ELR (cell line): ENCODE measurements around the gene RBM17.
"Not testable (repeated sequence)": the region's sequence is repeated elsewhere in the genome, so short reads cannot be mapped to it uniquely, and the experiment has no call there.

Experiments used
- DNase-seq: peaks from one replicate; pipeline ENCODE4 v3.0.0-alpha.2; 2015; ENCODE audit warnings: low read depth

The RBM17 gene, protein sequence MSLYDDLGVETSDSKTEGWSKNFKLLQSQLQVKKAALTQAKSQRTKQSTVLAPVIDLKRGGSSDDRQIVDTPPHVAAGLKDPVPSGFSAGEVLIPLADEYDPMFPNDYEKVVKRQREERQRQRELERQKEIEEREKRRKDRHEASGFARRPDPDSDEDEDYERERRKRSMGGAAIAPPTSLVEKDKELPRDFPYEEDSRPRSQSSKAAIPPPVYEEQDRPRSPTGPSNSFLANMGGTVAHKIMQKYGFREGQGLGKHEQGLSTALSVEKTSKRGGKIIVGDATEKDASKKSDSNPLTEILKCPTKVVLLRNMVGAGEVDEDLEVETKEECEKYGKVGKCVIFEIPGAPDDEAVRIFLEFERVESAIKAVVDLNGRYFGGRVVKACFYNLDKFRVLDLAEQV

DNA sequence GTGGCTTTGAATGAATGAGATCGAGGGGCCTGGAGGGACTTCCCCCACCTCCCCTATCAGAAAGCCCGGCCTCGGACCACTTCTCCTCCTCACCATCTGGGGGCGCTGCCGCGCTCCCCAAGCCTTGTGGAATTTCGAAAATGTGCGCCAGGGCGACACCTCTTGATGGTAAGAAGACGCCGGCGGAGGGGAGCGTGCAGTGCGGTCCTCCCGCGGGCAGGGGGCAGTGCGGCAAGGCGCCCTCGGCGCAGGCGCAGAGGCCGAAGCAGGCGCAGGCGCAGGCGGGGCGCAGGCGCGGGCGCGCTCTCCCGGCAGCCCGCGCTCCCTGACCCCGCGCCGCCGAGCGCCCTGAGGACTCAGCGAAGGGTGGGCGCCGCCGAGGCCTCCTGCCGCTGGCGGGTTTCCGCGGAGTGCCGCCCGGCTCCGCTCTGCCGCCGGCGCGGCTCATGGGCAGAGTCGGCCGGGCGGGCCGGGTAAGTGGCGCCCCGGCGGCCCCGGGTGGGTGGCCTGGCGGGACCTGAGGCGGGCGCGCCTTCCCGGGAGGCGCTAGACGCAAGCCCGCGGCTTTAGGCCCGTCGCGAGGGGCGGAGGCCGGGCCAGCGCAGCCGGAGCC is at the start of gene RBM17:
TSS of gene RBM17 (plus strand) at position 314 of the 613 bp plus-strand sequence. CDS start 8,032 bp downstream, outside the sequence.
- peak; percentile 95 for DNase-seq

DNA sequence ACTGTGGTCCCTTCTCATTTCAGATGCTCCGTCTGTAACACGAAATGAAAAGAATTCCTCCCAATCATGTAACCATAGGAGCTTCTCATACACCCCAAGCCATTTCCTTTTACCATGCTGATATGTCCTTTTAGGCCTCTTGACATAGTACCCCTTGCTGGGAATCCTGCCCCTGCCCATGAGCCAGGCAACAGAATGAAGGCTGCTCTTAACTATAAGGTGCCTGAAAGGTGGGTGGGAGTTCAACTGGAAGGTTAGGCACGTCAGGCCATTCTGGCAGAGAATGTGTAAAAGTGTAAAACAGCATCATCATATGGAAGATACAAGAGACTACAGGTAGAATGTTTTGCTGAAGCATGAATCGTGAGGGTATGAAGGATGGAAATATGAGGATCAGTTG is 49.1 kb upstream of the RBM17 start:
- DNase-seq: no peak

DNA sequence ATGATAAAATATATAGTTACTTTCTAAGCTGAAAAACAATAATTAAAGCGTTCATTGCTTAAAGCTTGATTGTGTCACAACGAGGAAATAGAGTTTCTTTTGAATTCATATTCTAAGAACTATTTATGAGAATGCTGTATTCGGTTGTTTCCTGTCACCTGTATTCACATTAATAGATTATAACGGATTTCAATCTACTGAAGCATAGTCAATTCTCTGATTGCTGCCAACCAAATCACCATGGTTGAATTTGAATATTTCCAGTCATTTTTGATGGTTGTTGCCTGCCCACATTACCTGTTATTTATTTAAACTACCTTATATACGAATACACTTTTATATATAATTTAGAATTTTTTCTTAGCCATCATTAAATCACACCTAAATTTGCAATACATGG is 48.6 kb upstream of the RBM17 start:
- no peak for DNase-seq

DNA sequence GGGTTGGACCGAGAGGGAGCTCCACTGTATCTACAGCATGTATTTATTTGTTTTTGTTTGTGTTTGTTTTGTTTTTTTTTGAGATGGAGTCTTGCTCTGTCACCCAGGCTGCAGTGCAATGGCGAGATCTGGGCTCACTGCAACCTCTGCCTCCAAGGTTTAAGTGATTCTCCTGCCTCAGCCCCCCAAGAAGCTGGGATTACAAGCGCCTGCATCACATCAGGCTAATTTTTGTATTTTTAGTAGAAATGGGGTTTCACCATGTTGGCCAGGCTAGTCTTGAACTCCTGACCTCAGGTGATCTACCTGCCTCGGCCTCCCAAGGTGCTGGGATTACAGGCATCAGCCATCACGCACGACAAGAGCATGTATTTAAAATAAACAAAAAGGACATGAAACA is 45.5 kb upstream of the RBM17 start:
- not testable (repeated sequence) for DNase-seq

DNA sequence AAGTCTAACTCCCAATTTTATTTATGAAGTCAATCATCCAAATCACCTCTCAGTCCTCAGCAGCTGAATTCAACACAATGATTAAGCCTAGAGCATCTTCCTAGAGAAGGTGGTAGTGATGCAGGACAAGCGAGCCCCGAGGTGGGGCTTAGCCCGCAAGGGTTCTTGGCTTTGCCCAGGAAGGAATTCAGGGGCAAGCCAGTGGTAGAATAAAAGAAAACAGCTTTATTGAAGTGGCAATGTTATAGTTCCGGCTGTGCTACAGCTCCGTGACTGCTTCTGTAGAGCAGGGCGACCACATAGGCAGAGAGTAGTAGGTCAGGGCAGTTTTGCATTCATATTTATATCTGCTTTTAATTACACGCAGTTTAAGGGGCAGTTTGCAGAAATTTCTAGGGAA is 44.8 kb upstream of the RBM17 start:
- no peak for DNase-seq

DNA sequence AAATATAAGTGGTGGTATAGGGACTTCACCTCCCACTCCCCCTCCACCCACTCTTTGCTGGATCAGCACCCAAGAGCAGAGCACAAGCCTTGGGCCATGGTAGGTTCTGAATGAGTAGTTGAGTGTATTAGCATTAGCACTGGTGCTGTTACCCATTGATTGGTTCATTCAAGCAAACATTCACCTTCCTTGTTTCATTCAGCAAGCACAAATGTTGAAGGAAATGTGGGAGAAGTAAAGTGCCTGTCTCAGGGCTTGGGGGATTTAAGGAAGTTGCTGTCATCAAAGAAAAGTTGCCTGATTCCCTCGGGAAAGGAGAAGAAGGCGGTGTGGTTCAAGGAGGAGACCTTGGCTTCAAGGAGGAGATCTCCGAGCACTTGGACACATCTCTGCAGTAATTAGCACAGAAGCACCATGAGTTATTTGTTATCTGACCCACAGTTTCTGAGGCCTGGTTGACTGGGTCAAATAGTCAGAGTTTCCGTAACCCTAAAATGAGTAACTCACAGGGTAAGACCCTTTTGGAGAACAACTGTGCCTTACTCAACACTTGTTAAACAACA is 44.0 kb upstream of the RBM17 start:
- no peak for DNase-seq

DNA sequence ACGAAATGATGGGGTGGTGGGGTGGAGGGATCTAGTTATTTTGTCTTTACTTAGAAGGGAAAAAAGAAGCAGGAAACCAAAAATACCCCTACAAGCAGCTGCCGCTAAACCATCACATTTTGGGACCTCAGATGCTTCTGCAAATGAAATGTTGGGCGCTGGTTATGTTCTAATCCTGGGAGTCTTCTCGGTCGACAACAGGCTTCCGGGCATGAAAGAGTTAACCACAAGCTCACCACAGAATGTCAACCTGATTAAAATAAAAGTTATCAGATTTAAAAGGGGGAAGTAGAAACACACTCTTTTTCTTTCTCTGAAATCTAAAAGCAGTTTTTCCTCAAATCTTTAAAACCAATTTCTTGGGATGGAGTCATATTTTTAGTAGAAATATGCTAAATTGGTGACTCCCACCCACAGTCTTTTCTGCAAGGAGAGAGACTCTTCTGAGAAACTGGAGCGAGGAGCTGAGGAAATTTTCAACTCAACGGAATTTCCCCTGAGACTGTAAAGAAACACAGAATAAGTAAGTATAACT is 43.5 kb upstream of the RBM17 start:
- DNase-seq: no peak

DNA sequence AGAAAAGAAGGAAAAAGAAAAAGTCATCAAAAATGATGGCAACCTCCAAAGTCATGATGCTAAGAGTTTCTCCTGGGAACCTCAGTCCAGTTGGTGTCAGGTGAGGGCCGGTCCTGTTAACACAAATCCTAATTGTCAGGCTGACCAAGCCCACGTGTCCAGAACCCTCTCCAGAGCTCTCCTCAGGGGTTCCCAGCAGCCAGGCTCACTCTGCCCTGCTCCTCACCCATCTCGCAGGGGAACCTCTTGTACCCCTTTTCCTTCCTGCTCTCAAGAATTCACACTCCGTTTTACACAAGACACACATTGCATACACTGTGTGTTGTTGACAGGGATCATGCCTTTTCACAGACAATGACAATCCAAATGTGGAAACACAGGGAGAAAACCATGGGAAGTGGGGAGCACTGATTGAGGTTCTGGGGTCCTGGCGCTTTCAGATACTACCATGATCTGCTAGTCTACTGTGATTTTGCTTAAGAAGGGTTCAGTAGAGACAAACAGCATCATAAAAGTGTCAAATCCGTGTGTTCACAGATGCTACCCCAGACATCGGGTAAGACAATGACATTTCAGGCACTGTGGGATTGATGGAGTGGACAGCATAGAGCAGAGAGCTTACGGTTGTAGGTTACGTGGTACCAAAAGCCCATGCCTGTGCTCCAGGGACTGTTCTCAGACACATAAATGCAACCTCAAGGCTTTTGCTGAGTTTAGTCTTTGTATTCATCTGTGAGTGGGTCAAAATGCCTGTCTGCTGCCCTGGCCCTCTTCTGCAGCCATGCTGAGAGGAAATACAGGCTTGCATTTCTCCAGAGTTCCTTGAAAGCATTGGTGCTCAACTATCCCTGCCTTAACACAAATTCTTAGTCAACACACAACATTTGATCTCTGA is 42.7 kb upstream of the RBM17 start:
- no peak for DNase-seq

DNA sequence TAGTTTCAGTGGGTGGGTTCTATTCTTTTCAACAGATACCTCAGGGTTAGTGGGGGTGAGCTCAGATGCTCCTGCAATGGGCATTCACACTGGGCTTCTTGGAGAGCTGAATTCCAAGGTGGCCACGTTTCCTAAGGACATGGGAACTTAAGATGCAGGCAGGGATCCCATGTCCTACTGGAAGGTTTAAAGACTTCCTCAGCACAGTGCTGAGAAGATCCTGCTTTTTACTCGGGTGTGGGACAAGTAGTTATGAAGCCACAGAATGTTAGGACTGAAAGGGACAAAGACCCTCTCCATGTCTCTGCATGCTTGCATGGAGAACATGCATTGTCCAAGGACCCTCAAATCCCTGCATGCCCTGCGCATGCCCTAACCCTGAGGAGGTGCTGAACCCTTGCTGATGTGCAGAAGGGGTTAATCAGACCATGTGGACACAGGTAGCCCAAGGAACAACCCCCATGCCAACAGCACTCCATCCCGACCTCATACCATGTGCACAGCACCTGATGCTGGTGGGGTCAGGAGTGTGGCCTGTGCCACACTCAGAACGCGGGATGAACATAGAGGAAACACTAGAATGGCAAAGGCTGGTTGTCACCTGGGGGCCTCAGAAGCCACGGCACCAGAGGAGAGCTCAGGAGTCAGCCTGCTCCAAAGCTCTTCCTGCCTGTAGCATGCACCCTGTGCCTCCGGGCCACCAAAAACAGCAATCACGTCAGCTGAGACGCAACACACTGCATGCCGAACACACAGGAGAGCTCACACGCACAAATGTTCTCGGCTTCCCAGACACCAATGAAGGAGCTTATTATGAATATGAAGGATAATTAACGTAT is 41.8 kb upstream of the RBM17 start:
- no peak for DNase-seq

DNA sequence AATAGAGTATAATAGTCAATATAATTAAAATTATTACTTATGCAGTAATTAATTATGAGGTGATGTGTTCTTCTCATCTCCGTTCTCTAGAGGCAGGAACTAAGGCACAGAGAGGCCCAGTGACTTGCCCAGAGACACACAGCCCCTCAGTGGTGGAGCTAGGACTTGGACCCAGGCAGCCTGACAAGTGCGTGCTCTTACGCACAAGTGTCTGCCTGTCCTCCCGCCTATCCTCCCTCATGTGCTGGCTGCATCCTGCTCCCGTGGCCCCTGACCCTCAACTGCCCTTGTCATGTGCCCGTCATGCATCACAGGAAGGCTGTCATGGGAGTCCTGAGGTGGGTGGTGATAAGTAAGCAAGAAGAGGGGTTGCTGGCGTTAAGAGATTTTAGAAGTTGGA is 41.0 kb upstream of the RBM17 start:
- DNase-seq: no peak

DNA sequence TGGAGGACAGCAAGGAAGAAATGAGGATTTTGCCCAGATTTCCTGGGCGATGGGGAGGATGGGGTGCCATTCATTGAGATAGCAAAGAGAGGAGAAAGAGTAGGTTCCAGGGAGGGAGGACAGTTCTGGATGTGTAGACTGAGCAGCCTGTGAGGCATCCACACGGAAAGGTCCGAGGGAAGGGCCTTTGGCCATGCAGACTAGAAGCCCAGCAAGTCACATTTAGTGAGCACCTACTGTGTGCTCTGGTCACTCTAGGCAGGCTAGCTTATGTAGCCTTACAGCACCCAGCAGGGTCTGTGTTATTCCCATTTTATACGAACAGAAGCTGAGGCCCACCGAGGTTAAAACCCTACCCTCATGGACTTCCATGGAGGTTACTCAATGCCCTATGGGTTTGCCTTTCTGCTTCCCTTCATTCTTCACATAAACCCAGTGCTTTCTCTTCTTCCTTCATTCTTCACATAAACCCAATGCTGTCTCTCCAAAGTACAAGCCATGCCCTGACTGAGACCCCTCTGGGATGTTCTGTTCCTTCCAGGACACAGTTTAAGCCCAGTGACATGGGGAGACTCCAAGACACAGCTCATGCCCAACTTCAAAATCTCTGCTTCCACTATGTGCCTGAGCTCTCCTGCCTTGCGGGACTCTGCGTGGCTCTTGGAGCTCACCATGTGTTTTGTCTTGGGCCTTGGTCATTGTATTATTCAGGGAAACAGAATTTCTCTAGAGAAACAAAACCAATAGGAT is 40.4 kb upstream of the RBM17 start:
- no peak for DNase-seq

DNA sequence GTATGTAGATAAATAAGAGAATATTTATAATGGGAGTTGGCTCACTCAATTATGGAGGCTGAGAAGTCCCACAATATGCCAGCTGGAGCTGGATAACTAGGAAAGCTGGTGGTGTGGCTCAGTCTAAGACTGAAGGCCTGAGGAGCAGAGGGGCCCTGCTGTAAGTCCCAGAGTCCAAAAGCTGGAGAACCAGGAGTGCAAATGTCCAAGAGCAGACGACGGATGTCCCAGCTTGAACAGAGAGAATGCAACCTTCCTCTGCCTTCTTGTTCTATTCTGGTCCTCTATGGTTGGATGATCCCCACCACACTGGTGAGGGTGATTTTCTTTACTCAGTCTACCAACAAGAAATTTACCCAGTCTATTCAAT is 39.8 kb upstream of the RBM17 start:
- DNase-seq: no peak

DNA sequence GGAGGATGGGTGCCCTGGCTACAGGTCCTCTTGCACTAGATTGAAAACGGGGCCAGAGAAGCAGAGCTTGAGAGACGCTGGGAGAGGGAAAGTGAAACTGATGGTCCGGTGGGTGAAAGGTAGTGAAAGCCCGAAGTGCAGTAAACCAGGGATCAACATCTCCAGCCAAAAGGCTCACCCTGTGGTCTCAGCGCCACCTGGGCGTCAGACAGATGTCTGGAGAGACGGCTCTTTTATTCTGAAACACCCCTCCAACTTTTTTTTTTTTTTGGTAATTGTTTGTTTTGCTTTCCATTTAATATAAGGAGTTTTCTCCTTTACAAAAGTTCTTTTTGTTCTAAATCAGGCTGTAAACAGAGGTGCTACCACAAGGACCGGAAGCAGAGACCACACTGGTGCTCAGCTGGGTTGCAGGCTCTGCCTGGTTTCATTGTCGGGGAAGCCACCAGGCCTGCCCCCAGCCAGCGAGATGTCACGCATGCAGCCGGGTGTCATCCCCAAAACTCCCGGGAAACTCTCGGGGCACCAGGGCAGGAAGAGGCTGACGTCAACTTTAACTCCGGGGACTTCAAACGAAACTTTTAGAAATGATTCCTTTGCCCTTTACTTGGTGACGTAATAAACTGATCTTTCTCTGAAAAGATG is 37.9 kb upstream of the RBM17 start:
- peak; percentile 31 for DNase-seq

DNA sequence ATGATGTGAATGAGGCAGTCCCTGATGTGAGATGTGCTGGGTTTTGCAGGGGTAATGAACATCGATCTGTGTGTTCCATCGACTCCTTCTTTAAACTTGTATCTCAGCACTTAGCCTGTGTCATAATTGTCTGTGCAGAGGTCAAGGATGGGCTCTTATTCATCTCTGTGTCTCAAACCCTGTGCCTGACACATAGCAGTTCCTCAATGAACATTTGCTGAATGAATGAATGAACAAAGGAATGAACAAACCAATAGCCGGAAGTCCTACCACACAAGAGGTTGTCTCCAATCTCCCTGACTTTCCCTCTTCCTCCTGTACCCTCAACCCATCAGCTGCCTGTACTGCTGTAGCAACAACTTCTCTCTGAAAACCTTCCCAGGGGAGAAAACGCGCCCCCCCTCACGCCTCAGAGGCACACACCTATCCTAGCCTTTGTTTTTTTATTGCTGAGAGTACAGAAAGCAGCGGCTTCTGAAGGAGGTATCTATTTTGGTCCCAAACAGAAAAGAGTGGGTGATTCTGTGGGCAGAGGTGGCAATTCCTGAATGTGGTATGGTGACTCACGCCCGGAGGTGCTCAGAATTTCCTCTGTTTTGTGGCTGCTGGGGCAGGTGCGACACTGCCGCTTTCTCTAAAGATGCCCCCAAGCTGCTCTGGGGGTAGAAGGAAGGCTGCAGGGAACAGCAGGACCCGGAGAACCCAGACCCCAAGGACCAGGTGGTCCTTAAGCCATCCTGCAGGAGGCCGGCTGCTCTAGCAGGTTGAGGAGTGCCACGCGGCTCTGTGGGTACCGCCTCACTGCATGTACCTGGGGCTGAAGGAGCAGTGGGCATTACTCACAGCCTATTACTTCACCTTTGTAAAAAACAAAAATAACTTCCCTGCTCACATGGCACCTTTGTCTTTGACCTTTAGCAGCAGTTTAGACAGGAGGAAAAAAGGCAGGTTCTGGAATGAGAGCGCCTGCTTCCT is 36.3 kb upstream of the RBM17 start:
- DNase-seq: no peak

DNA sequence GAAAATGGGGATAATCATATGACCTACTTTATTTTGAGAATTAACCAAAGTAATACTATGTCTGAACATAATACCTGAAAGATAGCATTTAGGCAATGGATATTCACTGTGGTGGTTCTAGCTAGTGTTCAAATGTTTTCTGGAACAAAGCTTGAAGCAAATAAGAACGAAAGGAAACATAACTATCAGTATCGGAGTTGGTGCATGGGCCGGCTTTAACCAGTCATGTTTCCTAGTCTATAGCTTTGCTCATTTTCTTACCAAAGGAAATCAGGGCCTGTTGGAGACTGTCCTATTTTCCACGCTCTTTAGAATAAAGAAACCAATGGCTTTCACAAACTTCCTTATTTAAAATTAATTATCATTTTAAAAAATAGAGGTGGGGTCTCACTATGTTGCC is 35.5 kb upstream of the RBM17 start:
- DNase-seq: no peak

DNA sequence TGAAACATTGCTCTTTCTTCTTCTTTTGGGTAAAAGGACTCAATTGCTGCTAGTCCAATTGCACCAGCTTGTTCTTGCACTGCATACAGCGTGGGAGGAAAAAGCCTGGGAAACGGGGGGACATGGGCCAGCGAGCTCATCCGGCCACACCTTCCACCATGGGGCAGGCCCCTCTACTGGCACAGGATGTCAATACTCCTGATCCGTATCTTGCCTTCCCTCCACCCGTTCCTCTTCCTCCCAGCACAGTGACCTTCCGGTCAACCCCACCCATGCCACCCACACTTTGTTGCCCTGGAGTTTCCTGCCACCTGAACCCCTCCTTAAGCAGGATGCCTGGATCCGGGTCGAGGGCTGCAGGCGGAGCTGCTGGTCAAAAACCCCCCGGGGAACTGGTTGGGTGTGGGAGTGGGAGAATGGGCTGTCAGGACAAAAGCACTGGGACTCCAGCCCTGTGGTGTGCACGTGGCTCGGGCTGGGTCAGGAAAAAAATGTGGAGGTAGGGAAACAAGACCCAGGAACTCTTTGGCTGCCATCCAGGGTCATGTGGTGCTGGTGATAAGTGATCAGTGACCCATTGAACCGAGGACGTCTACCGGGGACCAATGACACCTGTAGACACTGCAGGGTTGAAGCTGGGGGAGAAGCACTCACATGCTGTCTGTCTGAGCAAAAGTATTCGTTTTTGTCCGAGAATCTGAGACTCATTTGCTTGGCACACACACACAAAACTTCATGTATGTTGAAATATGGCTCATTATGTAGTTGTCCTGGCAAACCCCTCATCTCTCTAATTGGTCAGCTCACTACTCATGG is 34.8 kb upstream of the RBM17 start:
- no peak for DNase-seq

DNA sequence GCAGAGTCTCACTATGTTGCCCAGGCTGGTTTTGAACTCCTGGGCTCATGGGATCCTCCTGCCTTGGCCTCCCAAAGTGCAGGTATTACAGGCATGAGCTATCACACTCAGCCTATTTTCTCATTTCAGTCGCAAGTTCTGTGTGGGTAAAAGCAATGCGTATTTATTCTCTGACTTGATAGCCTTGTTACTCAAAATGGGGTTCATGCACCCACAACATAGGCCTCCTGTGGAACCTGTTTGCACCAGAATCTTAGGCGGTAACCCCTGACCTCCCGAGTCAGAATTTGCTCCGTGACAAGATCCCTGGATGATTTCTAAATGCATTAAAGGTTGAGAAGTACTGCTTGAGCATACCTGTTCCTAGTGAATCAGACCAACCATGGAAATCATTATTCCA is 34.0 kb upstream of the RBM17 start:
- no peak for DNase-seq

DNA sequence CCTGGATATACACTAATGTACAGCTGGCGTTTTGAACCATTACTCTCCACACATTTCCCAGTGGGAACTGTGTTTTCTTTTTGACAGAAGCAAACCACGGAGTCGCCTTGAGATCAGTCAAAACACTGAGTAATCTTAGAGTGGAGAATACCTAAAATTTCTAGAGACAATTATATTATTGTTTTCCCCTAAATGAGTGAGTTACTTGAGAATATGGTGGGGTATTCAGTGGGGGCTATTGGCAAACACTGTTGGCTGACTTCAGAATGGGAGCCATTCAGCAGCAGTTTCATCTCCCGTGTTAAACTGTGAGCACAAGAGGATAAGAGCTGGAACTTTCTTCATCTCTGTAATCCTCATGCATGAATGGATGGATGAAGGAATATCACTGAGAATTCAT is 32.9 kb upstream of the RBM17 start:
- DNase-seq: no peak
